ENCODE results near the gene METTL16. TPM values are rescaled to one million over a fixed set of nuclear protein-coding genes. Genes with fewer than 3 reads are reported as not detected.

Gene METTL16
- total and polyA plus RNA-seq, 5 donors = 17.7 to 26.5 (median 22.7) TPM

GRCh38 chr17:2376107-2376506 is 135.6 kb downstream of the METTL16 start:
- no peak for ATAC-seq
- 92% methylated on average over 14 of the region's 14 CpGs for WGBS
- Histone ChIP-seq H3K9me3 (ENCODE audit: control insufficient read depth, low read length) (no peaks in the 10 kb centered on the region), H3K27ac (ENCODE audit: low read length) (no peak overlapping the region), H3K4me3 (ENCODE audit: low read length) (no peak overlapping the region), H3K4me1 (ENCODE audit: control insufficient read depth, insufficient read depth, low read length) (no peaks in the 10 kb centered on the region), H3K27me3 (ENCODE audit: control insufficient read depth, insufficient read depth) (no peaks in the 10 kb centered on the region)
- intact Hi-C loops (cut with DNase I) = no loop called here
- no peak for DNase-seq

GRCh38 chr17:2375406-2375805 is 136.3 kb downstream of the METTL16 start:
- no peak for ATAC-seq
- peak in 1 of 3 donors; percentile 45 for DNase-seq
- no peak overlapping the region for H3K4me3 ChIP-seq (ENCODE audit: low read length)
- H3K4me1 ChIP-seq (ENCODE audit: control insufficient read depth, insufficient read depth, low read length) = no peaks in the 10 kb centered on the region
- intact Hi-C loops (cut with DNase I) = no loop called here
- WGBS = 81% methylated on average over 19 of the region's 19 CpGs
- no peaks in the 10 kb centered on the region for H3K27me3 ChIP-seq (ENCODE audit: control insufficient read depth, insufficient read depth)
- H3K27ac ChIP-seq (ENCODE audit: low read length) = no peak overlapping the region
- H3K9me3 ChIP-seq (ENCODE audit: control insufficient read depth, low read length) = no peaks in the 10 kb centered on the region

GRCh38 chr17:2374549-2375285 is 137.0 kb downstream of the METTL16 start:
- no peak overlapping the region for H3K27ac ChIP-seq (ENCODE audit: low read length)

GRCh38 chr17:2373179-2373578 is 138.5 kb downstream of the METTL16 start:
- Histone ChIP-seq H3K27me3 (ENCODE audit: control insufficient read depth, insufficient read depth) (no peaks in the 10 kb centered on the region), H3K9me3 (ENCODE audit: control insufficient read depth, low read length) (no peaks in the 10 kb centered on the region), H3K27ac (ENCODE audit: low read length) (no peak overlapping the region), H3K4me1 (ENCODE audit: control insufficient read depth, insufficient read depth, low read length) (no peaks in the 10 kb centered on the region), H3K4me3 (ENCODE audit: low read length) (no peak overlapping the region)
- ATAC-seq (no peak), DNase-seq (no peak)
- intact Hi-C loops (cut with DNase I) = no loop called here
- 95% methylated on average over 18 of the region's 18 CpGs for whole genome bisulfite sequencing

More at GRCh38 chr17:2374549-2375285, 137.0 kb downstream of the METTL16 start:
- no peak overlapping the region for H3K4me3 ChIP-seq (ENCODE audit: low read length)
- H3K27me3 ChIP-seq (ENCODE audit: control insufficient read depth, insufficient read depth) = no peaks in the 10 kb centered on the region
- no peak for ATAC-seq
- no peak for DNase-seq
- intact Hi-C loops (cut with DNase I) = no loop called here
- no peaks in the 10 kb centered on the region for H3K9me3 ChIP-seq (ENCODE audit: control insufficient read depth, low read length)
- 74% methylated on average over 11 of the region's 11 CpGs for WGBS
- H3K4me1 ChIP-seq (ENCODE audit: control insufficient read depth, insufficient read depth, low read length) = no peaks in the 10 kb centered on the region

- no peak for ATAC-seq
- Histone ChIP-seq H3K27ac (ENCODE audit: low read length) (no peak overlapping the region), H3K27me3 (ENCODE audit: control insufficient read depth, insufficient read depth) (no peaks in the 10 kb centered on the region), H3K9me3 (ENCODE audit: control insufficient read depth, low read length) (no peaks in the 10 kb centered on the region), H3K4me1 (ENCODE audit: control insufficient read depth, insufficient read depth, low read length) (no peaks in the 10 kb centered on the region), H3K4me3 (ENCODE audit: low read length) (no peak overlapping the region)
- WGBS = 90% methylated on average over 16 of the region's 16 CpGs
- intact Hi-C loops (cut with DNase I) = no loop called here
- DNase-seq = no peak
Measured at GRCh38 chr17:2372681-2373080, 139.0 kb downstream of the METTL16 start.

- 94% methylated on average over 26 of the region's 26 CpGs for WGBS
- Histone ChIP-seq H3K27me3 (ENCODE audit: control insufficient read depth, insufficient read depth) (no peaks in the 10 kb centered on the region), H3K27ac (ENCODE audit: low read length) (no peak overlapping the region), H3K9me3 (ENCODE audit: control insufficient read depth, low read length) (no peaks in the 10 kb centered on the region), H3K4me3 (ENCODE audit: low read length) (no peak overlapping the region), H3K4me1 (ENCODE audit: control insufficient read depth, insufficient read depth, low read length) (no peaks in the 10 kb centered on the region)
- ATAC-seq = no peak
- intact Hi-C loops (cut with DNase I) = no loop called here
- DNase-seq = peak in 1 of 3 donors; percentile 45
Measured at GRCh38 chr17:2372180-2372579, 139.5 kb downstream of the METTL16 start.

GRCh38 chr17:2371183-2372130 is 140.2 kb downstream of the METTL16 start:
- DNase-seq = peak in 2 of 3 donors; percentile 41 to 50
- no peak for ATAC-seq
- intact Hi-C loops (cut with DNase I) = no loop called here
- H3K27ac ChIP-seq (ENCODE audit: low read length) = no peak overlapping the region
- 96% methylated on average over 30 of the region's 30 CpGs for WGBS
- H3K4me1 ChIP-seq (ENCODE audit: control insufficient read depth, insufficient read depth, low read length) = no peaks in the 10 kb centered on the region
- no peaks in the 10 kb centered on the region for H3K27me3 ChIP-seq (ENCODE audit: control insufficient read depth, insufficient read depth)
- H3K9me3 ChIP-seq (ENCODE audit: control insufficient read depth, low read length) = no peaks in the 10 kb centered on the region
- no peak overlapping the region for H3K4me3 ChIP-seq (ENCODE audit: low read length)

GRCh38 chr17:2370211-2370589 is 141.5 kb downstream of the METTL16 start:
- H3K4me1 ChIP-seq (ENCODE audit: control insufficient read depth, insufficient read depth, low read length) = no peaks in the 10 kb centered on the region
- intact Hi-C loops (cut with DNase I) = no loop called here
- no peaks in the 10 kb centered on the region for H3K9me3 ChIP-seq (ENCODE audit: control insufficient read depth, low read length)
- H3K4me3 ChIP-seq (ENCODE audit: low read length) = no peak overlapping the region
- 87% methylated on average over 11 of the region's 11 CpGs for WGBS
- DNase-seq (peak in 2 of 3 donors; percentile 43 to 47), ATAC-seq (no peak)
- no peaks in the 10 kb centered on the region for H3K27me3 ChIP-seq (ENCODE audit: control insufficient read depth, insufficient read depth)
- H3K27ac ChIP-seq (ENCODE audit: low read length) = no peak overlapping the region

- Histone ChIP-seq H3K27ac (ENCODE audit: low read length) (no peak overlapping the region), H3K4me3 (ENCODE audit: low read length) (no peak overlapping the region), H3K4me1 (ENCODE audit: control insufficient read depth, insufficient read depth, low read length) (no peaks in the 10 kb centered on the region), H3K27me3 (ENCODE audit: control insufficient read depth, insufficient read depth) (no peaks in the 10 kb centered on the region), H3K9me3 (ENCODE audit: control insufficient read depth, low read length) (no peaks in the 10 kb centered on the region)
- intact Hi-C loops (cut with DNase I) = loop anchor here in 1 of 4 donors (10.0 kb wide), 1 partner anchor 45 kb away; no protein-coding TSS in a partner anchor
- WGBS = 66% methylated on average over 20 of the region's 20 CpGs
- DNase-seq (peak in 2 of 3 donors; percentile 56 to 59), ATAC-seq (peak; percentile 9 to 15)
Measured at GRCh38 chr17:2369551-2370210, 142.0 kb downstream of the METTL16 start.

GRCh38 chr17:2369039-2369438 is 142.6 kb downstream of the METTL16 start:
- WGBS = 59% methylated on average over 5 of the region's 5 CpGs
- Histone ChIP-seq H3K4me3 (ENCODE audit: low read length) (no peak overlapping the region), H3K9me3 (ENCODE audit: control insufficient read depth, low read length) (no peaks in the 10 kb centered on the region), H3K27me3 (ENCODE audit: control insufficient read depth, insufficient read depth) (no peaks in the 10 kb centered on the region), H3K4me1 (ENCODE audit: control insufficient read depth, insufficient read depth, low read length) (peaks cover 2% of the 10 kb centered on the region), H3K27ac (ENCODE audit: low read length) (no peak overlapping the region)
- no peak for ATAC-seq
- intact Hi-C loops (cut with DNase I) = loop anchor here in 1 of 4 donors (10.0 kb wide), 1 partner anchor 46 kb away; no protein-coding TSS in a partner anchor
- DNase-seq = peak in 1 of 3 donors; percentile 35

Data from right cardiac atrium (tissue), 5 donors.